ENCODE data around the gene GID8. TPM values are rescaled to one million over a fixed set of nuclear protein-coding genes. Genes with fewer than 3 reads are reported as not detected.

Gene GID8
- total and polyA plus RNA-seq, 2 of the 13 experiments (the other 11 are each of a cell fraction or from before 2014, with no cell fraction given), result 39.6 to 59.8 TPM

GRCh38 chr20:62925420-62926228 is 12.3 kb upstream of the GID8 start (continued):
- TF ChIP-seq ZNF20 (CRISPR knock-in tag; IDR thresholded peaks at IDR 0.05) (no peak), AHR (CRISPR knock-in tag; IDR thresholded peaks at IDR 0.05) (no peak), ZHX2 (IDR thresholded peaks at IDR 0.05; ENCODE audit: low read depth) (no peak), ZHX2 (CRISPR knock-in tag; IDR thresholded peaks at IDR 0.05; ENCODE audit: borderline replicate concordance) (no peak; the same call in 1 of the 2 replicates), ZNF143 (CRISPR knock-in tag; IDR thresholded peaks at IDR 0.05) (no peak), SNAPC2 (CRISPR knock-in tag; IDR thresholded peaks at IDR 0.05) (peak; percentile 24; the same call in 1 of the 2 replicates), SAFB2 (CRISPR knock-in tag; IDR thresholded peaks at IDR 0.05; ENCODE audit: borderline replicate concordance, low read depth) (no peak), ZNF567 (CRISPR knock-in tag; IDR thresholded peaks at IDR 0.05; ENCODE audit: borderline replicate concordance) (no peak), ZNF75D (CRISPR knock-in tag; IDR thresholded peaks at IDR 0.05; ENCODE audit: borderline replicate concordance) (no peak), MTF1 (CRISPR knock-in tag; IDR thresholded peaks at IDR 0.05) (0 out of 2 replicates have a peak, but pooled peaks have one; percentile 33), ZNF850 (CRISPR knock-in tag; conservative IDR thresholded peaks at IDR 0.05) (no peak), TFDP2 (CRISPR knock-in tag; IDR thresholded peaks at IDR 0.05) (peak; percentile 20; the same call in 1 of the 2 replicates), CREM (IDR thresholded peaks at IDR 0.05) (no peak), CREM (CRISPR knock-in tag; IDR thresholded peaks at IDR 0.05) (0 out of 2 replicates have a peak, but pooled peaks have one; percentile 20), ELF4 (CRISPR knock-in tag; IDR thresholded peaks at IDR 0.05; ENCODE audit: borderline replicate concordance) (no peak), FOXM1 (CRISPR knock-in tag; IDR thresholded peaks at IDR 0.05) (no peak)
